K562 (cell line): Measurements from ENCODE around the gene OR2Z1.

ENCODE experiments used
- JUN ChIP-seq, 2 experiments: sonication (generic) in 1 of 2; formaldehyde crosslinking in 1 of 2; IDR thresholded peaks; 2 replicates each; pipeline versions ENCODE4 v1.6.1 to v1.8.0; 2012 to 2022; ENCODE audit warnings: borderline replicate concordance in 2 of 2, mild to moderate bottlenecking in 2 of 2, improper control_type of control experiment in 1 of 2, low read depth in 1 of 2, low read length in 1 of 2, missing genetic modification reagents in 1 of 2
- SP1 ChIP-seq: sonication (generic); formaldehyde crosslinking; IDR thresholded peaks from 2 replicates; pipeline ENCODE4 v1.8.1; 2022; ENCODE audit warnings: mild to moderate bottlenecking, missing genetic modification reagents
- YY1 ChIP-seq, 3 experiments: IDR thresholded peaks; 2 replicates each; pipeline ENCODE4 v1.6.1; 2011; ENCODE audit warnings: low read length in 2 of 3, mild to moderate bottlenecking in 2 of 3, moderate library complexity in 2 of 3, borderline replicate concordance in 1 of 3, control low read depth in 1 of 3, low read depth in 1 of 3; ENCODE audit not compliant: insufficient read depth in 3 of 3, insufficient replicate concordance in 2 of 3, control insufficient read depth in 1 of 3, insufficient read length in 1 of 3; ENCODE audit errors: extremely low read depth in 1 of 3
- ZNF12 ChIP-seq: sonication (generic); formaldehyde crosslinking; IDR thresholded peaks from 2 replicates; pipeline ENCODE4 v1.4.0; 2020; ENCODE audit warnings: mild to moderate bottlenecking, missing genetic modification reagents

- TF ChIP-seq JUN (IDR thresholded peaks at IDR 0.05; ENCODE audit: borderline replicate concordance, low read depth, low read length) (no peak), JUN (CRISPR knock-in tag; IDR thresholded peaks at IDR 0.05; ENCODE audit: borderline replicate concordance) (no peak), SP1 (no peak), ZNF12 (CRISPR knock-in tag) (no peak), YY1 (IDR thresholded peaks at IDR 0.05; ENCODE audit: borderline replicate concordance in 1 of 3, control insufficient read depth in 1 of 3, extremely low read depth in 1 of 3, insufficient read depth in 3 of 3, insufficient read length in 1 of 3, insufficient replicate concordance in 2 of 3, low read depth in 1 of 3, low read length in 2 of 3) (no peak)
Observed at GRCh38 chr19:8673276-8673891, 48.0 kb upstream of the OR2Z1 start.
